Esophagus squamous epithelium (tissue), 5 donors: ENCODE results near the gene STAMBP. TPM values are rescaled to one million over a fixed set of nuclear protein-coding genes. Genes with fewer than 3 reads are reported as not detected.

Experiments
- DNase-seq: peaks from one replicate; lab custom pipeline; 2025; lab: John Stamatoyannopoulos, UW
- H3K27ac ChIP-seq, 4 donors: fragments of 200-600 bp; sonication (generic); one replicate each; pipeline ENCODE4 v1.5.1; 2016 to 2019; ENCODE audit warnings: mild to moderate bottlenecking in 1 of 4
- H3K27me3 ChIP-seq, 4 donors: fragments of 200-600 bp; sonication (generic); 1 replicate in 3 of 4; 2 replicates in 1 of 4; pipeline versions ENCODE4 v1.5.1 to v1.6.0; 2017 to 2021; ENCODE audit warnings: antibody characterized with exemption in 1 of 4
- H3K36me3 ChIP-seq, 3 donors: fragments of 200-600 bp; sonication (generic); one replicate each; pipeline ENCODE4 v1.5.1; 2016 to 2019
- H3K4me1 ChIP-seq, 3 donors: fragments of 200-600 bp; sonication (generic); one replicate each; pipeline ENCODE4 v1.5.1; 2017 to 2019
- H3K4me3 ChIP-seq, 4 donors: fragments of 200-600 bp; sonication (generic); 1 replicate in 3 of 4; 2 replicates in 1 of 4; pipeline ENCODE4 v1.5.1; 2016 to 2019; ENCODE audit warnings: mild to moderate bottlenecking in 2 of 4, moderate library complexity in 1 of 4
- H3K9me3 ChIP-seq, 3 donors: fragments of 200-600 bp; sonication (generic); one replicate each; pipeline ENCODE4 v1.5.1; 2016 to 2019
- CTCF ChIP-seq, 6 experiments: fragments of 450-650 bp in 4 of 6; fragments of 200-600 bp in 2 of 6; sonication (generic) in 2 of 6; IDR thresholded peaks; one replicate each; pipeline ENCODE4 v1.5.1; 2016 to 2019; ENCODE audit warnings: antibody characterized with exemption in 6 of 6, mild to moderate bottlenecking in 4 of 6, moderate library complexity in 4 of 6
- POLR2A ChIP-seq, 4 donors: fragments of 450-650 bp; IDR thresholded peaks; one replicate each; pipeline ENCODE4 v1.6.1; 2017; ENCODE audit warnings: antibody characterized with exemption in 4 of 4, mild to moderate bottlenecking in 4 of 4, moderate library complexity in 3 of 4
- WGBS, 2 donors: methylation state at CpG; one replicate each; pipeline ENCODE4 v1.1.5; 2018; 5-methylcytosine and 5-hydroxymethylcytosine counted together
- intact Hi-C: fragments of 100-400 bp; cut with DNase I; formaldehyde crosslinking; loops from one replicate; pipeline ENCODE4 v1.15.0; 2022
- total RNA-seq, 4 donors: library from RNA; depleted of rRNA; stranded (reverse); fragments of >200 nt; gene quantifications; one replicate each; pipeline ENCODE4 v1.1.0, GENCODE V29; 2016
- donor health status: DM: yes; HTN: yes; CAD: no.

Gene STAMBP
- total RNA-seq, 4 donors from 2014 or later: 23.5 to 36.8 (median 32.5) TPM

DNA sequence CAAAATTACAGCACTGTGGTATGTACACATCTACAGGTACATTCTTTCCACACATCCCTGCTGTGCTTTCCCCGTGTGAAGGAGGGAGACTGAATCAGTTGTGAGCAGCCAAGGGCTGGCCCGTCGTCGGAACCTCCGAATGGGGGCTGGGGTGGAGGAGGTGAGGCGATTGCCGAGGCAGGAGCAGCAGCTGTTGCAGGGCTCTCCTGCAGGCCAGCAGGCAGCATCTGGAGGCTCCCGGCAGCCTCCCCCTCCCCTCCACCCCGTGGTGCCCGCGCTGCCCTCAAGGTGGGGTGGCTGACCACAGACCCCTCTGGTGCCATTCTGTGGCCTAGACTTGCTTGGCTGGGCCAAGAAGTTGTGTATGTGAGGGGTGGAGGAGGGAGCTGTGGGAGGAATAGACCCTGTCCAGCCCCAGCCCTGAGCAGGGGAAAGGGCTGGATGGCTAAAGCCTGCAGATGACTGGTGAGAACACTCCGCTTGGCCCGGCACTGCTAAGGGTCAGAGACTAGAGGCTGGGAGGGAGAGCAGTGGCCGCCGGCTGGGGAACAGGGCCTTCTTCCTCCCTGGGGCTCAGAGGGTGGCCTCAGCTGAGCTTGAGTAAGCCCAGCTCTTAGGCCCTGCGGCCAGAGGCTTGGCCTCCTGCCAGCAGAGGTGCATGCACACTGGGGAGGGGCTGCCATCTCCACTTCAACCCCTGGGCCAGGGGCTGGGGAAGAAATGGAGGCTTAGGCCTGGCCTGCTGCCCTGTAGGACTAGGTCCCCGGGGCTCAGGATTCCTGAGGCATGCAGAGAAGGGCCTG, 7.6 kb downstream of the STAMBP start:
- intact Hi-C loops: no loop called here
- H3K27ac ChIP-seq: peak overlapping the region in 3 of 4 donors; percentile 39 to 69 (median 57)
- H3K9me3 ChIP-seq: no peaks in the 10 kb centered on the region
- TF ChIP-seq POLR2A (IDR thresholded peaks at IDR 0.05) (no peak), CTCF (IDR thresholded peaks at IDR 0.05) (no peak)
- 69 to 89% methylated on average over 3 to 7 of the region's 17 CpGs for whole genome bisulfite sequencing, 2 donors
- H3K4me3 ChIP-seq: no peak overlapping the region
- peaks cover 2 to 32% (median 5%) of the 10 kb centered on the region in 3 donors for H3K4me1 ChIP-seq
- H3K27me3 ChIP-seq: no peaks in the 10 kb centered on the region
- peaks cover 5 to 82% (median 9%) of the 10 kb centered on the region in 3 donors for H3K36me3 ChIP-seq
- no peak for DNase-seq

GRCh38 chr2:73837847-73838585, 9.3 kb downstream of the STAMBP start:
- TF ChIP-seq POLR2A (IDR thresholded peaks at IDR 0.05) (no peak), CTCF (IDR thresholded peaks at IDR 0.05) (no peak)
- 76 to 80% methylated on average over 4 of the region's 4 CpGs for WGBS, 2 donors
- intact Hi-C loops: no loop called here
- no peak for DNase-seq
- Histone ChIP-seq H3K9me3 (no peaks in the 10 kb centered on the region), H3K4me1 (peaks cover 0 to 15% (median 0%) of the 10 kb centered on the region in 3 donors), H3K36me3 (peaks cover 0 to 87% (median 9%) of the 10 kb centered on the region in 3 donors), H3K4me3 (no peak overlapping the region), H3K27me3 (no peaks in the 10 kb centered on the region), H3K27ac (peak overlapping the region; percentile 49 to 81 (median 72))

DNA sequence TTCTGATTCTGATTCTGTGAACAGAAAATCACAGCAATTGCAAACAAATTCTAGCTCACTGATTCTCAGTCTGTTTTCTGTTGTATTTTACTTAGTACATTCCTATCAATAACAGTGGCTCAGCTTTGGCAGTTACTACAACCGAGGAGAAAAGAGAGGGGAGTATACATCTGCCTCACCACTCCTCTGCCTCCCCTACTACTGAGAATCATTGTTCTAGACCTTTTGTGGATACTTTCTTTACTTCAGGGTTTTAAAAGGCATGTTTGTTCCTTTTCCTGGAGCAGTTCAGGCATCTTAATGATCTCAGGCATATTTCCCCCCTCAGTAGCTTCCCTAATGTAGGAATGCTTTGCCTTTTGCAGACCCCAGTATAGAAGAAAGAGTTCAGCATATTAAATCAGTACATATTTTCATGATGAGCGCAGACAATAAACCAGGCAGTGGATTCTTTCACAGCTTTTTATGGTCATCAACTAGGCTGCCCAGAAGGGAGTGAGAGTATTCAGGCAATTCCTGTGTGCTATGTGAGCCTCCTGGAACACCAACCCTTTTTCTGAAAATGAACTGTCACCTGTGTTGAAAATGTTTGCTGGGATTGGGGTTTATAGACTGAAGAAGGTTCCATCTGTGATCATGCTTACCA, 10.3 kb downstream of the STAMBP start:
- TF ChIP-seq POLR2A (IDR thresholded peaks at IDR 0.05): no peak
- no peak for TF ChIP-seq CTCF (IDR thresholded peaks at IDR 0.05)
- Histone ChIP-seq H3K27me3 (no peaks in the 10 kb centered on the region), H3K36me3 (peaks cover 0 to 87% (median 5%) of the 10 kb centered on the region in 3 donors), H3K27ac (peak overlapping the region; percentile 49 to 81 (median 72)), H3K9me3 (no peaks in the 10 kb centered on the region), H3K4me3 (peak overlapping the region in 1 of 4 donors; percentile 7), H3K4me1 (peaks cover 0 to 12% (median 0%) of the 10 kb centered on the region in 3 donors)
- intact Hi-C loops: no loop called here
- 50 to 60% methylated on average over 1 to 2 of the region's 2 CpGs for WGBS, 2 donors
- DNase-seq: no peak

- no peak for DNase-seq
- peaks cover 0 to 89% (median 7%) of the 10 kb centered on the region in 3 donors for H3K36me3 ChIP-seq
- intact Hi-C loops: no loop called here
- no peak overlapping the region for H3K4me3 ChIP-seq
- H3K9me3 ChIP-seq: no peaks in the 10 kb centered on the region
- peak overlapping the region; percentile 49 to 81 (median 72) for H3K27ac ChIP-seq
- 75 to 81% methylated on average over 3 of the region's 3 CpGs for WGBS, 2 donors
- H3K27me3 ChIP-seq: no peaks in the 10 kb centered on the region
- peaks cover 0 to 12% (median 0%) of the 10 kb centered on the region in 3 donors for H3K4me1 ChIP-seq
- TF ChIP-seq CTCF (IDR thresholded peaks at IDR 0.05) (no peak), POLR2A (IDR thresholded peaks at IDR 0.05) (no peak)
These were observed 11.1 kb downstream of the STAMBP start for GRCh38 chr2:73839653-73840411.
